ENCODE data around the gene IQGAP3.

IQGAP3 gene

GRCh38 chr1:156508955-156509234, 63.5 kb downstream of the IQGAP3 start:
- no peak for DNase-seq

GRCh38 chr1:156508205-156508954, 64.0 kb downstream of the IQGAP3 start:
- DNase-seq = no peak

GRCh38 chr1:156506450-156506849, 65.9 kb downstream of the IQGAP3 start:
- DNase-seq = no peak

GRCh38 chr1:156505679-156506298, 66.6 kb downstream of the IQGAP3 start:
- no peak for DNase-seq

- DNase-seq = peak; percentile 100
Observed at GRCh38 chr1:156504821-156505678, 67.3 kb downstream of the IQGAP3 start.

GRCh38 chr1:156504438-156504813, 67.9 kb downstream of the IQGAP3 start:
- DNase-seq = no peak

- DNase-seq = peak; percentile 37
Observed at GRCh38 chr1:156503698-156504437, 68.5 kb downstream of the IQGAP3 start.

- peak; percentile 97 for DNase-seq
Observed at GRCh38 chr1:156502894-156503697, 69.3 kb downstream of the IQGAP3 start.

GRCh38 chr1:156502391-156502893, 69.9 kb downstream of the IQGAP3 start:
- DNase-seq = no peak

- DNase-seq = peak; percentile 98
Observed at GRCh38 chr1:156500793-156501506, 71.4 kb downstream of the IQGAP3 start.

- no peak for DNase-seq
Observed at GRCh38 chr1:156500543-156500792, 71.9 kb downstream of the IQGAP3 start, which contains the start of gene MEF2D. TSS of gene MEF2D (minus strand) at chr1:156500775. CDS start at chr1:156483292, 17,483 bp downstream.

- DNase-seq = peak; percentile 31
Observed at GRCh38 chr1:156499842-156500542, 72.4 kb downstream of the IQGAP3 start.

- DNase-seq = peak; percentile 34
Observed at GRCh38 chr1:156499194-156499841, 73.0 kb downstream of the IQGAP3 start.

GRCh38 chr1:156498432-156499193, 73.8 kb downstream of the IQGAP3 start:
- peak; percentile 57 for DNase-seq

- no peak for DNase-seq
Observed at GRCh38 chr1:156497743-156498431, 74.5 kb downstream of the IQGAP3 start.

GRCh38 chr1:156497078-156497742, 75.2 kb downstream of the IQGAP3 start:
- DNase-seq = no peak

- DNase-seq = peak; percentile 36
Observed at GRCh38 chr1:156496211-156496761, 76.1 kb downstream of the IQGAP3 start.
